ENCODE results near the gene THRSP.
"Not testable (repeated sequence)": the region's sequence is repeated elsewhere in the genome, so short reads cannot be mapped to it uniquely, and the experiment has no call there.

The THRSP gene

DNA sequence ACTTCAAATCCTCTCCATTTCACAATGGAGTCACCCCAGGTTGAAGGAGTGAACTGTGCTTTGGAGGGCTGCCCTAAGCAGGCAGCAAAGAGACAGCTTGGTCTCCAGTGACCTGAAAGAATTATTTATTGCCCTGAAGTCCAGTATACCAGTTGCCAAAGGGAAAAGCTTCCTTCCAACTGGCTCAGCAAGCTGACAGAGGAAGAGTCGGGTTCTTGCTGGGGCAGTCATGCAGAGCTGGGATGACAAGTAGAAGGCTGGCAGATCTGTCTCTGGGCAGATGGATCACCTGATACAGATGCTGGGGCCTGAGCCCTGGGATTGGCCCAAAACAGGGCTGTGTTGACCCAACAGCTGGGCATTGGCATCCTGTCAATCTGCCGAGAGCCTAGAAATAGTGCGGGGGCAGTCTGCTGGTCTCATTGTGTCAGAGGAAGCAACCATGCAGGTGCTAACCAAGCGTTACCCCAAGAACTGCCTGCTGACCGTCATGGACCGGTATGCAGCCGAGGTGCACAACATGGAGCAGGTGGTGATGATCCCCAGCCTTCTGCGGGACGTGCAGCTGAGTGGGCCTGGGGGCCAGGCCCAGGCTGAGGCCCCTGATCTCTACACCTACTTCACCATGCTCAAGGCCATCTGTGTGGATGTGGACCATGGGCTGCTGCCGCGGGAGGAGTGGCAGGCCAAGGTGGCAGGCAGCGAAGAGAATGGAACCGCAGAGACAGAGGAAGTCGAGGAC, at the start of gene THRSP:
Gene THRSP (plus strand): TSS at position 422 of the 742 bp plus-strand sequence. CDS start 21 bp downstream, at position 443.
- no peak for DNase-seq

DNA sequence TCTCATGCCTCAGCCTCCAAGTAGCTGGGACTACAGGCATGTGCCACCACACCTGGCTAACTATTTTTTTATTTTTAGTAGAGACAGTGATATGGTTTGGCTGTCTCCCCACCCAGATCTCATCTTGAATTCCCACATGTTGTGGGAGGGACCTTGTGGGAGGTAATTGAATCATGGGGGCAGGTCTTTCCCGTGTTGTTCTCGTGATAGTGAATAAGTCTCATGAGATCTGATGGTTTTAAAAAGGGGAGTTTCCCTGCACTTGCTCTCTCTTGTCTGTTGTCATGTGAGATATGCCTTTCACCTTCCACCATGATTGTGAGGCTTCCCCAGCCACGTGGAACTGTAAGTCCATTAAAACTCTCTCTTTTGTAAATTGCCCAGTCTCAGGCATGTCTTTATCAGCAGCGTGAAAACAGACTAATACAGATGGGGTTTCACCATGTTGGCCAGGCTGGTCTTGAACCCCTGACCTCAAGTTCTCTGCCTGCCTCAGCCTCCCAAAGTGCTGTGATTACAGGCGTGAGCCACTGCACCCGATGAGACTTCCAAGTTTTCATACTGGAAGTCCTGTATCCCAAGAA, 48.6 kb upstream of the THRSP start:
- DNase-seq = not testable (repeated sequence)

- no peak for DNase-seq
These were observed 47.8 kb upstream of the THRSP start for GRCh38 chr11:78015878-78016277.

DNA sequence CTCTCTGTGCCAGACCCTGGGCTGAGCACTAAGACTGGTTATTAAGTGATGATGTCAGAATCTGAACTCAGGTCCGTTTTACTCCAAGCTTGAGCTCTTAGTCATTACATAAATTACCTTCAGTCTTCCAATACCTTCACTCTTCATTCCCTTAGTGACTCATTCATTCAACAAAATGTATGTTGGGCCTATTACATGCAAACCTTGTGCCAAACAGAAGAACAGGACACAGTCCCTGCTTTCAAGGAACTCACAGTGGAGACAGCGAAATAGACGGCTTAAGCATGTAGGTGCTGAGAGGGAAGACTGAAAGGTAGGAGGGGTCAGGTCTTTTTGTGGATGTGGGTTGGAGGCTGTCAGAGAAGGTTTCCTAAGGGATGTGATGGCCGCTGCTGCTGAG, 43.9 kb upstream of the THRSP start:
- no peak for DNase-seq

DNA sequence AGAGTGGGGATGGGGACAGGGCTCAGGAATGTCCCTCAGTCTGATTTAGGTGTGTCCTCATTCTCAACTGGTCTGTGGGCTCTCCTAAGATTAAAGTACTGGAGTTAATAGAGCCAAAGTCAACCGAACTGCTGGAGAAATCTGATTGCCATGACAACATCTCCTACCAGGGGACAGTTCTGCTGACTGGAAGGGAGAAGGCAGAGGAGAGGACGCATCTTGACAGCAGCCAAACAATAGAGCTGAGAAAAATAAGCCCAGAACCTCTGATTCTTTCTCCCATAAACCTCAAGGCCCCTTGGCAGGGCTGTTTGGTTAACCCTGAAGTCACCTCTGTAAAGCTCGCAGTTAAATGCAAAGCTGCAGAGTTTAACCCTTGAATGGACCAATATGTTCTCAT, 43.4 kb upstream of the THRSP start:
- DNase-seq = no peak

- no peak for DNase-seq
These were observed 42.0 kb upstream of the THRSP start for GRCh38 chr11:78021611-78022010.

- no peak for DNase-seq
These were observed 41.0 kb upstream of the THRSP start, which contains the start of gene KCTD14 for GRCh38 chr11:78022397-78023396. Gene KCTD14 (minus strand): TSS chr11:78023276. CDS start chr11:78023249, 27 bp downstream.

DNA sequence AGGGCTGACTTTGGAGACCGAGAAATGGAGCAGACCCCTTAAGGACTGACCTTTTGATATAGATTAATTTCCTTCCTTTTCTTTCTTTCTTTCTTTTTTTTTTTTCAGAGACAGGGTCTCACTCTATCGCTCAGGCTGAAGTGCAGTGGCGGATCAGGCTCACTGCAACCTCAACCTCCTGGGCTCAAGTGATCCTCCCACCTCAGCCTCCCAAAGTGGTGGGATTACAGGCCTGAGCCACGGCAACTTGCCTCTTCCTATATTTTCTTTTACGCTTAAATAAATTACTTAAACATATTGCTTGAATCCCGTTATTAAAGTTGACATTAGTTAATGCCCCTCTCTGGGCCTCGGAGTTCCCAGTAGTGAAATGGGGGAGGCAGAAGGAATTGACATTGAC, 40.2 kb upstream of the THRSP start:
- DNase-seq = no peak

GRCh38 chr11:78025378-78025777, 38.3 kb upstream of the THRSP start:
- no peak for DNase-seq

- no peak for DNase-seq
These were observed 35.9 kb upstream of the THRSP start for GRCh38 chr11:78027759-78028158.

DNA sequence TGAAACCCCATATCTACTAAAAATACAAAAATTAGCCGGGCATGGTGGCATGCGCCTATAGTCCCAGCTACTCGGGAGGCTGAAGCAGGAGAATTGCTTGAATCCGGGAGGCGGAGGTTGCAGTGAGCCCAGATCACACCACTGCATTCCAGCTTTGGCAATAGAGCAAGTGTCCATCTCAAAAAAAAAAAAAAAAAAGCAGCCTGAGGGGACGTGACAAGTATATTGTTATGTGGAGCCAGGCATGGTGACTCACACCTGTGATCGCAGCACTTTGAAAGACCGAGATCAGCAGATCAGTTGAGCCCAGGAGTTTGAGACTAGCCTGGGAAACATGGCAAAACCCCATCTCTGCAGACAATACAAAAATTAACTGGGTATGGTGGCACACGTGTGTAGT, 35.2 kb upstream of the THRSP start:
- not testable (repeated sequence) for DNase-seq

DNA sequence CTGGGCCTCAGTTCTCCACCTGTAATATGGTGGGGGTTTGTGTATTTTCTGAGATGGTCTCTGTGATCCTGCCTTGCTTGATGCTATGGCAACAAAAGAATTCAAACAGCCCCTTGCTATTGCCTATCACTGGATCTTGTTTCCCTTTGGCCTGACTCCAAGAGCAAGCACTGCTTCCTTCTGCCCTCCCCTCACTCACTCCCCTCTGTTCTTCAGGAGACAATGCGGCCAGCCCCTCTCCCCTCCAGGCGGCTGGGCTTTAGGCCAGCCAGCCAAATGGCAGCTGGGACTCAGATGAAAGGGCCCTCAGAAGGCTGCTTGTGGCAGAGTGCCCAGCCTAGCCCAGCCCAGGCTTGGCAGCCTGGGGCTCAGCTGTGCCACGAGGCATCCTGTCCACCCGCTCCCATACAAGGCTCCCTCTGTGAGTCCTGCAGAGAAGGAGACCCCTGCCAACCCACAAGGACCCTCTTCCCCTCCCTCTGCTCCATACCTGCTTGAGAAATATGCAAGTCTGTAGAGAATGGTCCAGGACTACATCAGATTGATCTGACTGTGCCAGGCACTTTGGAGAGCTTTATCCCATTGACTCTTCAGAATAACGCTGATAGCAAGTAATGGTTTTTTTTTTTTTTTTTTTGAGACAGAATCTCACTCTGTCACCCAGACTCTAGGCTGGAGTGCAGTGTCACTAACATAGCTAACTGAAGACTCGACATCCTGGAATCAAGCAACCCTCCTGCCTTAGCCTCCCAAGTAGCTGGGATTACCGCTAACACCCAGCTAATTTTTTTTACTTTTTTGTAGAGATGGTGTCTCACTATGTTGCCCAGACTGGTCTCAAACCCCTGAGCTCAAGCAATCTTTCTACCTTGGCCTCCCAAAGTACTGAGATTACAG, 33.0 kb upstream of the THRSP start:
- DNase-seq = no peak

DNA sequence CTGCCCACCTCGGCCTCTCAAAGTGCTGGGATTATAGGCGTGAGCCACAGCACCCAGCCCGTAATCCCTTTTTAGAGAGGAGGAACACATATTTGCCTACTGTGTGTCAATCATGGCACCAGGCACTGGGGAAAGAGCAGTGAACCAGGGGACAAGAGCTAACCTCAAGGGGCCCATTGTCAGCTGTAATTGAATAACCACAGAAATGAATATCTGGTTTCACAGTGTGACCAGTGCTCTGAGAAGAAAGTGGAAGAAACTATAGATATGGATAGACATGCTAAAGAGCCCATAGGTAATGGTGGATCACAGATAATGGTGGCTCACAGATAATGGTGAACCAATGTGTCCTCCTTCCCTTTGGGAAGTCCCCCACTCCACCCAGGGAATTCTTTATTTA, 32.0 kb upstream of the THRSP start:
- DNase-seq = no peak

GRCh38 chr11:78032090-78032489, 31.6 kb upstream of the THRSP start:
- DNase-seq = no peak

DNA sequence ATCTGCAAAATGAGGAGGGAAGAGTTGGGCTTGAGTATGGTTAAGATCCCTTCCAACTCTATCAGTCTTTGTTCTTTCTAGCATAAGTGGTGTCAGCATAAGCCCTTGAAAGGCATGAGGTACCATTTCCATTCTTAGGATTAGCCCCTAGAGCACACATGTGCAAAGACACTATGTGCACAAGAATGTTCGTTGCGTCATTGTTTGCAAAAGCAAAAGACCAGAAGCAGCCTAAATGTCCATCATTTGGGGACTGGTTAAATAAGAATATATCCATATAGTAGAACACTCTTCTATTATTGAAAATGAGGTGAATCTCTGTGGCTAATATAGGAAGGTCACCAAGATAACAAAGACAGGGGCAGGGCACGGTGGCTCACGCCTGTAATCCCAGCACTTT, 30.6 kb upstream of the THRSP start:
- no peak for DNase-seq

DNA sequence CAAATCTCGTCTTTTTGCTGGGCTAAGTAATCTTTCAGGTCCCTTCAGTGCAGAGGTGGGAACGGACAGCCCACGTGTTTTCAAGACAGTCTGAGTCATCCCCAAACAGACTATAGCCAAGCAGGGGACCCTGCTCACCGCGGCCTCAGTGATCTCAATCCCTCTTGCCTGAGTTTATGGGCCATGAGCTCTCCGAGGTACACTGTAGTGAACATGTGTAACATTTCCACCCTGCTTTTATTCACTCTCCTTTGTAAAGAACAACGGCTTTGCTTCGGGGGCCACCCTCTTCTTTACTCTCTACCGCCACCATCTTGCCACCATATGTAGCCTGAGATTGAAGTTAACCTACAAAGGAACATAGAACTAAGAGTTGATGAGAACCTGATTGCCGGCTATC, 29.0 kb upstream of the THRSP start:
- DNase-seq = no peak

DNA sequence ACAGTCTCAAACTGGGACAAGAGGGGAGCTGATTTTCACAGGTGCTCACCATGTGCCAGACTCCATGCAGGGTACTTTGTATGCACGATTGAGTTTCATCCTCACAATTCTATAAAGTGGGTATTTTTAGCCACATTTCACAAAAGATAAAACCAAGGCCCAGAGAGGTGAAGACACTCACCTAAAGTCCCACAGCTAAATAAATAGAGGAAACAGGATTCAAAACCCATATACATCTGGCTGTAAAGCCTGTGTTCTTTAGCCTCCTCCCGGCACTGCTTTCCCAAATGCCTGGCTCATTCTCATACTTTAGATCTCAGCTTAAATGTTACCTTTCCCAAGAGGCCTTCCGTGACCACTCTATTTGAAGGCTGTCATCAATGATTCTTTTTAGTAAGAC, 27.3 kb upstream of the THRSP start:
- no peak for DNase-seq

DNA sequence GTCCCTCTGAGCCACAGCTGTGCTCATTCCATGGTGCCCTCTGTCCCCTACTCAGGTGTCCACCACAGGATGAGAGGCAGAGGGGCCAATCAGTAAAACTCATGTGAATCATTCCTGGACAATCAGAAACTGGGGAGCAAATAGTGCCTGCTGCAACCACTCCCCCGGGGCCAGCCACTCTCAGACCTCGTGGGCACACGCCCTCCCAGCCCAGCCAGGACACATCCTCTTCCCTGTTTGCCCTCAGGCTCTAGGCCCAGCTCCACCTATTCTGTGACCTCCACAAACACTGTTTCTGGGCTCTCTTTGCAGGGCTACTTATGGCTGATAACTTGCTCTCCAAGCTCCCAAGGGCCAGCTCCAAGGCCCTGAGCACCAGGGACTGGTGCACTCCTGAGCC, 26.6 kb upstream of the THRSP start:
- DNase-seq = no peak

- no peak for DNase-seq
These were observed 25.6 kb upstream of the THRSP start for GRCh38 chr11:78037825-78038620.

GRCh38 chr11:78038697-78039313, 24.9 kb upstream of the THRSP start:
- DNase-seq = no peak

DNA sequence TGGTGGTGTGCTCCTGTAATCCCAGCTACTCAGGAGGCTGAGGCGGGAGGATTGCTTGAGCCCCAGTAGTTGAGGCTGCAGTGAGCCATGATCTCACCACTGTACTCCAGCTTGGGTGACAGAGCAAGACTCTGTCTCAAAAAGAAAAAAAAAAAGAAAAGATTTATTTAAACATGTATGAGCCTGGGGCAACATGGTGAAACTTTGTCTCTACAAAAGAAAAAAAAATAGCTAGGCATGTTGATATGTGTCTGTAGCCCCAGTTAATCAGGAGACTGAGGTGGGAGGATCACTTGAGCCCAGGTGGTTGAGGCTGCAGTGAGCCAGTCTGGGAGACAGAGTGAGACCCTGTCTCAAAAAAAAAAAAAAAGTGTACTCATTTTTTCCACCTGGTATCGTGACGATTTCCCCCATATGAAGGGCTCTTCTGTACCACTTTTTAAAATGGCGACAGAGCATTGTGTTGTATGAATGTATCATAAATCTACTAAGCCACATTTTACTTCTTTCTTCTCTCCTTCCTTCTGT, 24.2 kb upstream of the THRSP start:
- DNase-seq = no peak
